ENCODE measurements around the gene HOXD4. TPM values are rescaled to one million over a fixed set of nuclear protein-coding genes. Genes with fewer than 3 reads are reported as not detected.

Gene HOXD4
- polyA plus RNA-seq, 1 of the 3 experiments (the other 2 are of a cell fraction), result 1.0 TPM

DNA sequence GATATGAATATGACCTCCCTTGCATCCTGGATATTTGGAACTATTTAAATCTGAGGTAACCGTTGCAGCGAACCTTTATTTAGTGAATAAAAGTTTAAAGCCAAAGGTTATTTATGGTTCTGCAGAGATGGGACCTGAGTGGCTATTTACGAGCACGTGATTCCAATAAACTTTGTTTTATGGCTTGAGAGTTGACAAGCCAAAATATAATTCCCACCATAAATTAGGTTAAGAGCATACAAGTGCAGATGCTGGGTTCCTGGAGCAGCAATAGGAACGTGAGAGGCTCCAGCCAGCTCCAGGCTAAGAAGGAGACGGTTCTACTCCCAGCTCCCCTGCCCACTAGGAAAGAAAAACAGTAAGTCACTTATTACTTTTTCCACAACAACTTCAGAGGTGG, 5.2 kb upstream of the HOXD4 start:
- Histone ChIP-seq H3K36me3 (replicated peaks in 1 of 2; ENCODE audit: control insufficient read depth in 1 of 2, insufficient read depth in 2 of 2, low read length in 1 of 2) (no peaks in the 10 kb centered on the region), H3F3A (replicated peaks; ENCODE audit: insufficient read depth) (no peaks in the 10 kb centered on the region), H3K4me3 (ENCODE audit: low read depth in 2 of 2, low read length in 1 of 2) (no peak overlapping the region), H3K4me1 (ENCODE audit: control insufficient read depth in 1 of 2, insufficient read depth in 2 of 2, low read depth in 1 of 2, low read length in 1 of 2) (peaks cover 0 to 9% of the 10 kb centered on the region in 2 experiments; a peak in 1 of 4 replicates), H3K9me3 (no peaks in the 10 kb centered on the region), H3K79me2 (ENCODE audit: insufficient read depth) (peaks cover 9% of the 10 kb centered on the region), H3K9me2 (no peaks in the 10 kb centered on the region), H3K27me3 (ENCODE audit: insufficient read depth) (no peaks in the 10 kb centered on the region), H2AFZ (ENCODE audit: low read depth) (no peak overlapping the region), H4K20me1 (ENCODE audit: insufficient read depth) (no peaks in the 10 kb centered on the region), H3K9ac (no peak overlapping the region), H3K4me2 (no peak overlapping the region), H3K27ac (ENCODE audit: low read depth in 2 of 2, low read length in 1 of 2) (no peak overlapping the region)
- CTCF ChIA-PET, result interaction anchor here (1.2 to 11.3 kb wide), 6 partner anchors 22 to 506 kb away, joined by 3 to 154 read pairs (median 10); partner anchors contain the start of gene HOXD9
- TF ChIP-seq POLR2AphosphoS5 (IDR thresholded peaks at IDR 0.05; ENCODE audit: low read depth, low read length), result no peak
- no peak for TF ChIP-seq CHD2 (IDR thresholded peaks at IDR 0.05; ENCODE audit: low read length, partially characterized antibody)
- TF ChIP-seq, protein P1, sequence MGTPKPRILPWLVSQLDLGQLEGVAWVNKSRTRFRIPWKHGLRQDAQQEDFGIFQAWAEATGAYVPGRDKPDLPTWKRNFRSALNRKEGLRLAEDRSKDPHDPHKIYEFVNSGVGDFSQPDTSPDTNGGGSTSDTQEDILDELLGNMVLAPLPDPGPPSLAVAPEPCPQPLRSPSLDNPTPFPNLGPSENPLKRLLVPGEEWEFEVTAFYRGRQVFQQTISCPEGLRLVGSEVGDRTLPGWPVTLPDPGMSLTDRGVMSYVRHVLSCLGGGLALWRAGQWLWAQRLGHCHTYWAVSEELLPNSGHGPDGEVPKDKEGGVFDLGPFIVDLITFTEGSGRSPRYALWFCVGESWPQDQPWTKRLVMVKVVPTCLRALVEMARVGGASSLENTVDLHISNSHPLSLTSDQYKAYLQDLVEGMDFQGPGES (IDR thresholded peaks at IDR 0.05; ENCODE audit: low read depth, low read length), result no peak
- TF ChIP-seq EZH2phosphoT487 (IDR thresholded peaks at IDR 0.05; ENCODE audit: borderline replicate concordance, low read depth), result no peak
- TF ChIP-seq GABPA (IDR thresholded peaks at IDR 0.05; ENCODE audit: low read depth), result no peak
- TF ChIP-seq, protein P2, sequence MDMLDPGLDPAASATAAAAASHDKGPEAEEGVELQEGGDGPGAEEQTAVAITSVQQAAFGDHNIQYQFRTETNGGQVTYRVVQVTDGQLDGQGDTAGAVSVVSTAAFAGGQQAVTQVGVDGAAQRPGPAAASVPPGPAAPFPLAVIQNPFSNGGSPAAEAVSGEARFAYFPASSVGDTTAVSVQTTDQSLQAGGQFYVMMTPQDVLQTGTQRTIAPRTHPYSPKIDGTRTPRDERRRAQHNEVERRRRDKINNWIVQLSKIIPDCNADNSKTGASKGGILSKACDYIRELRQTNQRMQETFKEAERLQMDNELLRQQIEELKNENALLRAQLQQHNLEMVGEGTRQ (IDR thresholded peaks at IDR 0.05; ENCODE audit: borderline replicate concordance, low read depth, low read length), result no peak
- no peak for TF ChIP-seq NRF1 (IDR thresholded peaks at IDR 0.05; ENCODE audit: low read depth, low read length)
- TF ChIP-seq, protein P3, sequence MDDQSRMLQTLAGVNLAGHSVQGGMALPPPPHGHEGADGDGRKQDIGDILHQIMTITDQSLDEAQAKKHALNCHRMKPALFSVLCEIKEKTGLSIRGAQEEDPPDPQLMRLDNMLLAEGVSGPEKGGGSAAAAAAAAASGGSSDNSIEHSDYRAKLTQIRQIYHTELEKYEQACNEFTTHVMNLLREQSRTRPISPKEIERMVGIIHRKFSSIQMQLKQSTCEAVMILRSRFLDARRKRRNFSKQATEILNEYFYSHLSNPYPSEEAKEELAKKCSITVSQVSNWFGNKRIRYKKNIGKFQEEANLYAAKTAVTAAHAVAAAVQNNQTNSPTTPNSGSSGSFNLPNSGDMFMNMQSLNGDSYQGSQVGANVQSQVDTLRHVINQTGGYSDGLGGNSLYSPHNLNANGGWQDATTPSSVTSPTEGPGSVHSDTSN (IDR thresholded peaks at IDR 0.05), result no peak
- TF ChIP-seq, protein P4, sequence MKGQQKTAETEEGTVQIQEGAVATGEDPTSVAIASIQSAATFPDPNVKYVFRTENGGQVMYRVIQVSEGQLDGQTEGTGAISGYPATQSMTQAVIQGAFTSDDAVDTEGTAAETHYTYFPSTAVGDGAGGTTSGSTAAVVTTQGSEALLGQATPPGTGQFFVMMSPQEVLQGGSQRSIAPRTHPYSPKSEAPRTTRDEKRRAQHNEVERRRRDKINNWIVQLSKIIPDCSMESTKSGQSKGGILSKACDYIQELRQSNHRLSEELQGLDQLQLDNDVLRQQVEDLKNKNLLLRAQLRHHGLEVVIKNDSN (IDR thresholded peaks at IDR 0.05; ENCODE audit: borderline replicate concordance, low read depth), result no peak
- POLR2A ChIA-PET, result no interaction called here
- 77% methylated on average over 6 of the region's 6 CpGs for WGBS (ENCODE audit: low lambda C conversion rate)
- no peak for DNase-seq

DNA sequence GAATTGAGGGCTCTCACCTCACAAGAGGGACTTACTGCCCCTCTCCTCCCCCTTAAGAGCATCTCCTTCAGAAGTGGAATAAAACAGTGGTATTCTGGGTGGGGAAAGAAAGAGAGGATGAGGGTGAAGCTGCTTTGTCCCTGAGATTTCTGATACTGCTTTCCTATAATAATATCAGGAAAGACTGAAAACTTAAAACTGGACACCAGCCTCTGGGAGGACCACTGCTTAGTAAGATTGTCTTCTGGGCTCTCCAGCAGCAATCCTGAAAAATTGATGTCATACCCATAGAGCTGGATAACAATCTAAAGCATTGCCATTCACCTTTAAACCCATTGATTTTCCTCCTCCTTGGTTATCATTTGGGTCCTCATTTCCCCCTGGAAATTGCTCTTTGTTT, 4.7 kb upstream of the HOXD4 start:
- POLR2A ChIA-PET, result no interaction called here
- H3K27me3 ChIP-seq (ENCODE audit: insufficient read depth), result no peaks in the 10 kb centered on the region
- TF ChIP-seq, protein P5, sequence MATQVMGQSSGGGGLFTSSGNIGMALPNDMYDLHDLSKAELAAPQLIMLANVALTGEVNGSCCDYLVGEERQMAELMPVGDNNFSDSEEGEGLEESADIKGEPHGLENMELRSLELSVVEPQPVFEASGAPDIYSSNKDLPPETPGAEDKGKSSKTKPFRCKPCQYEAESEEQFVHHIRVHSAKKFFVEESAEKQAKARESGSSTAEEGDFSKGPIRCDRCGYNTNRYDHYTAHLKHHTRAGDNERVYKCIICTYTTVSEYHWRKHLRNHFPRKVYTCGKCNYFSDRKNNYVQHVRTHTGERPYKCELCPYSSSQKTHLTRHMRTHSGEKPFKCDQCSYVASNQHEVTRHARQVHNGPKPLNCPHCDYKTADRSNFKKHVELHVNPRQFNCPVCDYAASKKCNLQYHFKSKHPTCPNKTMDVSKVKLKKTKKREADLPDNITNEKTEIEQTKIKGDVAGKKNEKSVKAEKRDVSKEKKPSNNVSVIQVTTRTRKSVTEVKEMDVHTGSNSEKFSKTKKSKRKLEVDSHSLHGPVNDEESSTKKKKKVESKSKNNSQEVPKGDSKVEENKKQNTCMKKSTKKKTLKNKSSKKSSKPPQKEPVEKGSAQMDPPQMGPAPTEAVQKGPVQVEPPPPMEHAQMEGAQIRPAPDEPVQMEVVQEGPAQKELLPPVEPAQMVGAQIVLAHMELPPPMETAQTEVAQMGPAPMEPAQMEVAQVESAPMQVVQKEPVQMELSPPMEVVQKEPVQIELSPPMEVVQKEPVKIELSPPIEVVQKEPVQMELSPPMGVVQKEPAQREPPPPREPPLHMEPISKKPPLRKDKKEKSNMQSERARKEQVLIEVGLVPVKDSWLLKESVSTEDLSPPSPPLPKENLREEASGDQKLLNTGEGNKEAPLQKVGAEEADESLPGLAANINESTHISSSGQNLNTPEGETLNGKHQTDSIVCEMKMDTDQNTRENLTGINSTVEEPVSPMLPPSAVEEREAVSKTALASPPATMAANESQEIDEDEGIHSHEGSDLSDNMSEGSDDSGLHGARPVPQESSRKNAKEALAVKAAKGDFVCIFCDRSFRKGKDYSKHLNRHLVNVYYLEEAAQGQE (IDR thresholded peaks at IDR 0.05; ENCODE audit: low read depth, low read length), result no peak
- TF ChIP-seq FOXM1 (IDR thresholded peaks at IDR 0.05; ENCODE audit: low read depth), result no peak
- TF ChIP-seq YY1 (IDR thresholded peaks at IDR 0.05; ENCODE audit: low read depth), result no peak
- no peak for TF ChIP-seq JUND (IDR thresholded peaks at IDR 0.05)
- no peak for TF ChIP-seq MXI1 (IDR thresholded peaks at IDR 0.05; ENCODE audit: low read depth, low read length)
- TF ChIP-seq, protein P1 (IDR thresholded peaks at IDR 0.05; ENCODE audit: low read depth, low read length), result no peak
- no peak for TF ChIP-seq POLR2AphosphoS5 (IDR thresholded peaks at IDR 0.05; ENCODE audit: low read depth, low read length)
- no peak for TF ChIP-seq FOXJ3 (CRISPR knock-in tag; IDR thresholded peaks at IDR 0.05)
- TF ChIP-seq NRF1 (IDR thresholded peaks at IDR 0.05; ENCODE audit: low read depth, low read length), result no peak
- no peak for TF ChIP-seq TAF1 (IDR thresholded peaks at IDR 0.05; ENCODE audit: borderline replicate concordance, low read depth, low read length)
- TF ChIP-seq RCOR1 (IDR thresholded peaks at IDR 0.05; ENCODE audit: low read length), result no peak

More for the DNA sequence above, 4.7 kb upstream of the HOXD4 start:
- H3K4me3 ChIP-seq (ENCODE audit: low read depth in 2 of 2, low read length in 1 of 2), result no peak overlapping the region
- no peak overlapping the region for H3K27ac ChIP-seq (ENCODE audit: low read depth in 2 of 2, low read length in 1 of 2)
- H3K36me3 ChIP-seq (replicated peaks in 1 of 2; ENCODE audit: control insufficient read depth in 1 of 2, insufficient read depth in 2 of 2, low read length in 1 of 2), result no peaks in the 10 kb centered on the region
- no peak overlapping the region for H3K4me2 ChIP-seq
- no peak overlapping the region for H3K9ac ChIP-seq
- H3F3A ChIP-seq (replicated peaks; ENCODE audit: insufficient read depth), result no peaks in the 10 kb centered on the region
- no peak for DNase-seq
- no peaks in the 10 kb centered on the region for H3K9me2 ChIP-seq
- no peak overlapping the region for H2AFZ ChIP-seq (ENCODE audit: low read depth)
- no peaks in the 10 kb centered on the region for H4K20me1 ChIP-seq (ENCODE audit: insufficient read depth)
- CTCF ChIA-PET, result interaction anchor here (1.1 to 11.3 kb wide), 5 partner anchors 309 to 505 kb away, joined by 3 to 154 read pairs (median 4); no protein-coding TSS in a partner anchor
- H3K79me2 ChIP-seq (ENCODE audit: insufficient read depth), result peaks cover 4% of the 10 kb centered on the region
- no peaks in the 10 kb centered on the region for H3K9me3 ChIP-seq
- peaks cover 0 to 8% of the 10 kb centered on the region in 2 experiments; a peak in 1 of 4 replicates for H3K4me1 ChIP-seq (ENCODE audit: control insufficient read depth in 1 of 2, insufficient read depth in 2 of 2, low read depth in 1 of 2, low read length in 1 of 2)

Data from SK-N-SH (cell line).